PC-3 (cell line): ENCODE results near the gene CYBRD1. TPM values are rescaled to one million over a fixed set of nuclear protein-coding genes. Genes with fewer than 3 reads are reported as not detected.

Experiments
- ATAC-seq: fragments of 200-7000 bp; cut with Tn5 transposase; 2 replicates; pipeline ENCODE4 v1.9.1; 2020; ENCODE audit warnings: mild to moderate bottlenecking, moderate library complexity
- BruUV-seq: library from RNA; stranded (reverse); fragments of 400-500 nt; replicated peaks from 2 replicates; lab custom pipeline; 2021; lab: Mats Ljungman, UMichigan
- CTCF ChIA-PET: fragments of 300-600 bp; sonication (Branson Sonifier 250); formaldehyde crosslinking; loops from one replicate; lab custom pipeline; 2022; ENCODE audit warnings: antibody characterized with exemption; lab: Charles Lee
- POLR2A ChIA-PET: fragments of 300-600 bp; sonication (Branson Sonifier 250); formaldehyde crosslinking; loops from one replicate; lab custom pipeline; 2022; ENCODE audit warnings: antibody characterized with exemption; ENCODE audit not compliant: unreplicated experiment; lab: Charles Lee
- DNase-seq: peaks from one replicate; pipeline ENCODE4 v3.0.0-alpha.2; 2015
- H2AFZ ChIP-seq: fragments of 300-600 bp; sonication (generic); 2 replicates; pipeline ENCODE4 v1.6.0; 2016; ENCODE audit warnings: antibody characterized with exemption, low read length
- H3F3A ChIP-seq: fragments of 300-600 bp; sonication (generic); one replicate; pipeline ENCODE4 v1.6.0; 2017; ENCODE audit warnings: antibody characterized with exemption, low read length, control low read depth, mild to moderate bottlenecking; ENCODE audit not compliant: unreplicated experiment
- H3K27ac ChIP-seq: fragments of 300-600 bp; sonication (generic); 2 replicates; pipeline ENCODE4 v1.5.1; 2016; ENCODE audit warnings: mild to moderate bottlenecking, low read length
- H3K27me3 ChIP-seq: fragments of 300-600 bp; sonication (generic); 2 replicates; pipeline ENCODE4 v1.6.1; 2016; ENCODE audit warnings: low read length, mixed read lengths
- H3K36me3 ChIP-seq: fragments of 300-600 bp; sonication (generic); 2 replicates; pipeline ENCODE4 v1.6.1; 2016; ENCODE audit warnings: low read depth, mixed run types, low read length, mixed read lengths
- H3K4me1 ChIP-seq: fragments of 300-600 bp; sonication (generic); 2 replicates; pipeline ENCODE4 v1.5.1; 2016; ENCODE audit warnings: low read length; ENCODE audit not compliant: insufficient read depth
- H3K4me2 ChIP-seq: fragments of 300-600 bp; sonication (generic); 2 replicates; pipeline ENCODE4 v1.6.0; 2016; ENCODE audit warnings: low read length
- H3K4me3 ChIP-seq: fragments of 300-600 bp; sonication (generic); 2 replicates; pipeline ENCODE4 v1.5.1; 2016; ENCODE audit warnings: mild to moderate bottlenecking, low read length, mixed read lengths
- H3K79me2 ChIP-seq: fragments of 300-600 bp; sonication (generic); 2 replicates; pipeline ENCODE4 v1.6.1; 2017; ENCODE audit warnings: low read length, mixed read lengths
- H3K9ac ChIP-seq: fragments of 300-600 bp; sonication (generic); 2 replicates; pipeline ENCODE4 v1.6.0; 2016; ENCODE audit warnings: mild to moderate bottlenecking, low read length
- H3K9me2 ChIP-seq: fragments of 300-600 bp; sonication (generic); replicated peaks from 2 replicates; pipeline ENCODE4 v1.6.1; 2016; ENCODE audit warnings: mixed run types, low read length, mixed read lengths
- H3K9me3 ChIP-seq: fragments of 300-600 bp; sonication (generic); 2 replicates; pipeline ENCODE4 v1.6.1; 2016; ENCODE audit warnings: low read length, mixed read lengths
- H4K20me1 ChIP-seq: fragments of 300-600 bp; sonication (generic); 2 replicates; pipeline ENCODE4 v1.6.1; 2016; ENCODE audit warnings: low read length, mixed read lengths
- EZH2 ChIP-seq: fragments of 300-600 bp; sonication (generic); IDR thresholded peaks from one replicate; pipeline ENCODE4 v1.6.1; 2017; ENCODE audit warnings: antibody characterized with exemption, mild to moderate bottlenecking, low read length; ENCODE audit not compliant: unreplicated experiment
- EZH2phosphoT487 ChIP-seq: fragments of 300-600 bp; sonication (generic); IDR thresholded peaks from 2 replicates; pipeline ENCODE4 v1.6.1; 2018; ENCODE audit warnings: mild to moderate bottlenecking, antibody characterized with exemption, low read length, borderline replicate concordance
- intact Hi-C: fragments of 100-400 bp; cut with micrococcal nuclease; formaldehyde crosslinking; loops from 2 replicates; pipeline ENCODE4 v1.9.0; 2023
- total RNA-seq: library from RNA; depleted of rRNA; stranded (reverse); fragments of >200 nt; gene quantifications from 2 replicates; pipeline ENCODE4 v1.2.3, GENCODE V29; 2014
- TF ChIP-seq, protein P1 (sequence below): fragments of 300-600 bp; sonication (generic); conservative IDR thresholded peaks from 2 replicates; pipeline ENCODE4 v1.5.1; 2017; ENCODE audit warnings: antibody characterized with exemption, low read depth, mild to moderate bottlenecking, low read length

The CYBRD1 gene
- total RNA-seq, 1 experiment from 2014 or later: 0.87 TPM

- H3K27me3 ChIP-seq: no peaks in the 10 kb centered on the region
- no peak overlapping the region for H3K9ac ChIP-seq
- H3K4me2 ChIP-seq: peak overlapping the region; percentile 23; the same call in 1 of the 2 replicates
- H3K79me2 ChIP-seq: no peaks in the 10 kb centered on the region
- no TSS peak for BruUV-seq
- TF ChIP-seq EZH2phosphoT487: no peak
- TF ChIP-seq, protein P1, sequence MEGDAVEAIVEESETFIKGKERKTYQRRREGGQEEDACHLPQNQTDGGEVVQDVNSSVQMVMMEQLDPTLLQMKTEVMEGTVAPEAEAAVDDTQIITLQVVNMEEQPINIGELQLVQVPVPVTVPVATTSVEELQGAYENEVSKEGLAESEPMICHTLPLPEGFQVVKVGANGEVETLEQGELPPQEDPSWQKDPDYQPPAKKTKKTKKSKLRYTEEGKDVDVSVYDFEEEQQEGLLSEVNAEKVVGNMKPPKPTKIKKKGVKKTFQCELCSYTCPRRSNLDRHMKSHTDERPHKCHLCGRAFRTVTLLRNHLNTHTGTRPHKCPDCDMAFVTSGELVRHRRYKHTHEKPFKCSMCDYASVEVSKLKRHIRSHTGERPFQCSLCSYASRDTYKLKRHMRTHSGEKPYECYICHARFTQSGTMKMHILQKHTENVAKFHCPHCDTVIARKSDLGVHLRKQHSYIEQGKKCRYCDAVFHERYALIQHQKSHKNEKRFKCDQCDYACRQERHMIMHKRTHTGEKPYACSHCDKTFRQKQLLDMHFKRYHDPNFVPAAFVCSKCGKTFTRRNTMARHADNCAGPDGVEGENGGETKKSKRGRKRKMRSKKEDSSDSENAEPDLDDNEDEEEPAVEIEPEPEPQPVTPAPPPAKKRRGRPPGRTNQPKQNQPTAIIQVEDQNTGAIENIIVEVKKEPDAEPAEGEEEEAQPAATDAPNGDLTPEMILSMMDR: peak; percentile 96
- TF ChIP-seq EZH2: no peak
- ChIA-PET CTCF (interaction anchor here (1.0 kb wide), 2 partner anchors 132 to 532 kb away, joined by 3 to 4 read pairs; no protein-coding TSS in a partner anchor), POLR2A (no interaction called here)
- DNase-seq (peak; percentile 84), ATAC-seq (peak; percentile 98)
- no peaks in the 10 kb centered on the region for H3K36me3 ChIP-seq
- H3F3A ChIP-seq: no peaks in the 10 kb centered on the region
- H3K9me2 ChIP-seq: no peaks in the 10 kb centered on the region
- no peak overlapping the region for H3K27ac ChIP-seq
- no peaks in the 10 kb centered on the region for H4K20me1 ChIP-seq
- no peak overlapping the region for H3K4me3 ChIP-seq
- peak overlapping the region; percentile 83 for H2AFZ ChIP-seq
- no peaks in the 10 kb centered on the region for H3K9me3 ChIP-seq
- H3K4me1 ChIP-seq: no peaks in the 10 kb centered on the region
- intact Hi-C loops: loop anchor here (2.0 to 10.0 kb wide), 3 partner anchors 131 to 528 kb away; partner anchors contain the start of gene DLX2
Observed at GRCh38 chr2:171574149-171574795, 52.0 kb downstream of the CYBRD1 start.

GRCh38 chr2:171575606-171576005 is 53.3 kb downstream of the CYBRD1 start:
- Histone ChIP-seq H3K79me2 (no peaks in the 10 kb centered on the region), H3F3A (no peaks in the 10 kb centered on the region), H3K9ac (no peak overlapping the region), H3K9me3 (no peaks in the 10 kb centered on the region), H3K4me3 (no peak overlapping the region), H3K4me1 (no peaks in the 10 kb centered on the region), H4K20me1 (no peaks in the 10 kb centered on the region), H3K27ac (no peak overlapping the region), H3K9me2 (no peaks in the 10 kb centered on the region), H3K27me3 (no peaks in the 10 kb centered on the region), H3K4me2 (no peak overlapping the region), H2AFZ (no peak overlapping the region), H3K36me3 (no peaks in the 10 kb centered on the region)
- intact Hi-C loops: loop anchor here (2.0 to 10.0 kb wide), 2 partner anchors 129 to 229 kb away; no protein-coding TSS in a partner anchor
- ChIA-PET POLR2A (no interaction called here), CTCF (interaction anchor here (0.7 kb wide), 1 partner anchor 646 kb away, joined by 3 read pairs; no protein-coding TSS in a partner anchor)
- ATAC-seq (no peak), DNase-seq (no peak)
- TF ChIP-seq EZH2phosphoT487 (no peak), EZH2 (no peak)
- TF ChIP-seq, protein P1: no peak
- BruUV-seq: no TSS peak
